Mesenchymal stem cell (in vitro differentiated cells and primary cell): ENCODE results near the gene THOC6.

Experiments used
- DNase-seq: peaks from one replicate; pipeline ENCODE4 v3.0.0-alpha.2; 2013
- H2AFZ ChIP-seq: one replicate; pipeline ENCODE4 v1.6.1; 2013; ENCODE audit warnings: low read depth, mild to moderate bottlenecking, control low read depth, inconsistent platforms, low read length, moderate library complexity
- H2AK5ac ChIP-seq: 2 replicates; pipeline ENCODE4 v1.6.1; 2013; ENCODE audit warnings: low read length, moderate library complexity, mild to moderate bottlenecking, inconsistent platforms; ENCODE audit not compliant: severe bottlenecking
- H2BK120ac ChIP-seq: one replicate; pipeline ENCODE4 v1.6.1; 2013; ENCODE audit warnings: low read depth, mild to moderate bottlenecking, inconsistent platforms, low read length, moderate library complexity
- H2BK12ac ChIP-seq, 2 experiments: one replicate each; pipeline ENCODE4 v1.6.1; 2013; ENCODE audit warnings: inconsistent platforms in 2 of 2, low read length in 2 of 2, mild to moderate bottlenecking in 2 of 2, moderate library complexity in 2 of 2, control low read depth in 1 of 2
- H2BK15ac ChIP-seq: one replicate; pipeline ENCODE4 v1.6.1; 2013; ENCODE audit warnings: mild to moderate bottlenecking, low read depth, inconsistent platforms; ENCODE audit not compliant: poor library complexity, severe bottlenecking
- H2BK5ac ChIP-seq: 2 replicates; pipeline ENCODE4 v1.6.1; 2013; ENCODE audit warnings: low read depth, mild to moderate bottlenecking, low read length, control low read depth, inconsistent platforms; ENCODE audit not compliant: poor library complexity, severe bottlenecking
- H3K14ac ChIP-seq, 2 experiments: one replicate each; pipeline ENCODE4 v1.6.1; 2013; ENCODE audit warnings: inconsistent platforms in 2 of 2, low read length in 2 of 2, control low read depth in 1 of 2, mild to moderate bottlenecking in 1 of 2, moderate library complexity in 1 of 2
- H3K18ac ChIP-seq, 2 experiments: one replicate each; pipeline ENCODE4 v1.6.1; 2013; ENCODE audit warnings: inconsistent platforms in 2 of 2, low read length in 2 of 2, control low read depth in 1 of 2, low read depth in 1 of 2, mild to moderate bottlenecking in 1 of 2
- H3K23ac ChIP-seq, 2 experiments: one replicate each; pipeline ENCODE4 v1.6.1; 2013; ENCODE audit warnings: inconsistent platforms in 2 of 2, low read length in 2 of 2, mild to moderate bottlenecking in 2 of 2, moderate library complexity in 2 of 2, control low read depth in 1 of 2
- H3K27ac ChIP-seq: 2 replicates; pipeline ENCODE4 v1.5.1; 2013; ENCODE audit warnings: mild to moderate bottlenecking, moderate library complexity, low read length, control low read depth, inconsistent platforms; ENCODE audit not compliant: poor library complexity, severe bottlenecking
- H3K27me3 ChIP-seq, 2 experiments: 2 replicates each; pipeline versions ENCODE4 v1.6.1 to v1.7.0; 2013; ENCODE audit warnings: low read length in 2 of 2, mild to moderate bottlenecking in 2 of 2, moderate library complexity in 2 of 2, control low read depth in 1 of 2, inconsistent platforms in 1 of 2; ENCODE audit not compliant: control insufficient read depth in 1 of 2, insufficient read depth in 1 of 2
- H3K36me3 ChIP-seq, 2 experiments: 2 replicates each; pipeline versions ENCODE4 v1.6.1 to v1.7.0; 2013; ENCODE audit warnings: low read length in 2 of 2, control low read depth in 1 of 2, inconsistent platforms in 1 of 2, low read depth in 1 of 2, mild to moderate bottlenecking in 1 of 2; ENCODE audit not compliant: insufficient read depth in 2 of 2, control insufficient read depth in 1 of 2
- H3K4ac ChIP-seq, 2 experiments: one replicate each; pipeline ENCODE4 v1.6.1; 2013; ENCODE audit warnings: inconsistent platforms in 2 of 2, low read length in 2 of 2, mild to moderate bottlenecking in 2 of 2, moderate library complexity in 2 of 2, control low read depth in 1 of 2, low read depth in 1 of 2
- H3K4me1 ChIP-seq: 2 replicates; pipeline ENCODE4 v1.6.1; 2013; ENCODE audit warnings: low read depth, low read length, control low read depth; ENCODE audit not compliant: control insufficient read depth, insufficient read depth
- H3K4me2 ChIP-seq: 2 replicates; pipeline ENCODE4 v1.6.1; 2013; ENCODE audit warnings: low read length, mild to moderate bottlenecking, inconsistent platforms; ENCODE audit not compliant: poor library complexity, severe bottlenecking
- H3K4me3 ChIP-seq, 2 experiments: 2 replicates each; pipeline versions ENCODE4 v1.5.1 to v1.7.0; 2013; ENCODE audit warnings: low read length in 2 of 2, mild to moderate bottlenecking in 2 of 2, control low read depth in 1 of 2, low read depth in 1 of 2; ENCODE audit not compliant: insufficient read depth in 1 of 2
- H3K79me1 ChIP-seq: replicated peaks from 2 replicates; pipeline ENCODE4 v1.6.1; 2013; ENCODE audit warnings: mild to moderate bottlenecking, control low read depth, low read length, inconsistent platforms; ENCODE audit not compliant: poor library complexity, severe bottlenecking
- H3K9ac ChIP-seq: 2 replicates; pipeline ENCODE4 v1.7.0; 2013; ENCODE audit warnings: mild to moderate bottlenecking, low read length, moderate library complexity
- H3K9me3 ChIP-seq: 2 replicates; pipeline ENCODE4 v1.7.0; 2013; ENCODE audit warnings: mild to moderate bottlenecking, low read length; ENCODE audit not compliant: control insufficient read depth
- H4K8ac ChIP-seq: one replicate; pipeline ENCODE4 v1.6.1; 2013; ENCODE audit warnings: inconsistent platforms, mild to moderate bottlenecking, low read length, moderate library complexity
- H4K91ac ChIP-seq: one replicate; pipeline ENCODE4 v1.6.1; 2013; ENCODE audit warnings: mild to moderate bottlenecking, low read length, inconsistent platforms
- WGBS: methylation state at CpG from one replicate; pipeline ENCODE4 v1.1.7; 2013; ENCODE audit warnings: mixed read lengths; 5-methylcytosine and 5-hydroxymethylcytosine counted together

Gene THOC6

GRCh38 chr16:3042376-3042775 is 18.5 kb downstream of the THOC6 start:
- Histone ChIP-seq H3K79me1 (no peaks in the 10 kb centered on the region), H3K4me3 (no peak overlapping the region), H3K4me1 (peaks cover 16% of the 10 kb centered on the region), H4K8ac (no peak overlapping the region), H2AK5ac (no peak overlapping the region), H4K91ac (no peak overlapping the region), H3K23ac (no peak overlapping the region), H3K27me3 (peaks cover 62 to 69% of the 10 kb centered on the region in 2 experiments), H2BK120ac (no peak overlapping the region), H3K9me3 (no peaks in the 10 kb centered on the region), H3K14ac (no peak overlapping the region), H3K36me3 (no peaks in the 10 kb centered on the region), H3K4me2 (no peak overlapping the region), H3K9ac (no peak overlapping the region), H3K4ac (no peak overlapping the region), H3K18ac (no peak overlapping the region), H2BK12ac (no peak overlapping the region), H3K27ac (no peak overlapping the region), H2BK15ac (no peak overlapping the region), H2BK5ac (no peak overlapping the region), H2AFZ (no peak overlapping the region)
- no peak for DNase-seq
- WGBS, result 83% methylated on average over 1 of the region's 3 CpGs

- no peak overlapping the region for H2BK5ac ChIP-seq
- 89% methylated on average over 4 of the region's 6 CpGs for WGBS
- no peak for DNase-seq
- H3K4me1 ChIP-seq, result peaks cover 16% of the 10 kb centered on the region
- H3K14ac ChIP-seq, result no peak overlapping the region
- H4K91ac ChIP-seq, result no peak overlapping the region
- no peaks in the 10 kb centered on the region for H3K36me3 ChIP-seq
- peaks cover 69% of the 10 kb centered on the region in 2 experiments for H3K27me3 ChIP-seq
- no peaks in the 10 kb centered on the region for H3K9me3 ChIP-seq
- no peak overlapping the region for H3K4me3 ChIP-seq
- no peak overlapping the region for H2AFZ ChIP-seq
- H2BK15ac ChIP-seq, result no peak overlapping the region
- no peak overlapping the region for H2BK120ac ChIP-seq
- no peak overlapping the region for H3K4ac ChIP-seq
- H2AK5ac ChIP-seq, result no peak overlapping the region
- no peak overlapping the region for H3K27ac ChIP-seq
- H3K23ac ChIP-seq, result no peak overlapping the region
- no peak overlapping the region for H2BK12ac ChIP-seq
- H3K79me1 ChIP-seq, result no peaks in the 10 kb centered on the region
- no peak overlapping the region for H3K18ac ChIP-seq
- H4K8ac ChIP-seq, result no peak overlapping the region
- H3K9ac ChIP-seq, result no peak overlapping the region
- H3K4me2 ChIP-seq, result no peak overlapping the region
Measured at GRCh38 chr16:3044708-3045107, 20.9 kb downstream of the THOC6 start.

- H2BK15ac ChIP-seq, result no peak within 1 kb of the TSS
- H4K8ac ChIP-seq, result no peak within 1 kb of the TSS
- peak within 1 kb of the TSS in 1 of 2 experiments; percentile 93 for H3K23ac ChIP-seq
- no peak within 1 kb of the TSS for H3K18ac ChIP-seq
- H2BK120ac ChIP-seq, result no peak within 1 kb of the TSS
- no peak within 1 kb of the TSS for H2AK5ac ChIP-seq
- no peak for DNase-seq
- H3K27ac ChIP-seq, result no peak within 1 kb of the TSS
- peaks cover 16% of the 10 kb centered on the region for H3K4me1 ChIP-seq
- peak within 1 kb of the TSS; percentile 77 for H2AFZ ChIP-seq
- H3K4me3 ChIP-seq, result peak within 1 kb of the TSS; percentile 52 to 72
- no peaks in the 10 kb centered on the region for H3K79me1 ChIP-seq
- no peak within 1 kb of the TSS for H3K4ac ChIP-seq
- H3K36me3 ChIP-seq, result no peaks in the 10 kb centered on the region
- H3K27me3 ChIP-seq, result peaks cover 74 to 78% of the 10 kb centered on the region in 2 experiments
- no peak within 1 kb of the TSS for H2BK12ac ChIP-seq
- WGBS, result under 1% methylated on average over 57 of the region's 86 CpGs
- H4K91ac ChIP-seq, result no peak within 1 kb of the TSS
- H2BK5ac ChIP-seq, result no peak within 1 kb of the TSS
- no peaks in the 10 kb centered on the region for H3K9me3 ChIP-seq
- H3K14ac ChIP-seq, result no peak within 1 kb of the TSS
- peak within 1 kb of the TSS; percentile 94 for H3K4me2 ChIP-seq
- H3K9ac ChIP-seq, result no peak within 1 kb of the TSS
Measured at GRCh38 chr16:3045758-3046640, 22.2 kb downstream of the THOC6 start, which contains the start of gene MMP25. MMP25 (plus strand) TSS chr16:3046561; CDS start chr16:3046918, 357 bp downstream.

GRCh38 chr16:3046641-3047386 is 23.0 kb downstream of the THOC6 start:
- no peak overlapping the region for H3K4ac ChIP-seq
- WGBS, result 2% methylated on average over 47 of the region's 54 CpGs
- no peak overlapping the region for H3K27ac ChIP-seq
- H3K27me3 ChIP-seq, result peaks cover 80 to 82% of the 10 kb centered on the region in 2 experiments
- H3K4me2 ChIP-seq, result peak overlapping the region; percentile 94
- H3K36me3 ChIP-seq, result no peaks in the 10 kb centered on the region
- no peak for DNase-seq
- no peak overlapping the region for H3K18ac ChIP-seq
- no peak overlapping the region for H4K91ac ChIP-seq
- no peaks in the 10 kb centered on the region for H3K9me3 ChIP-seq
- H2BK120ac ChIP-seq, result no peak overlapping the region
- no peak overlapping the region for H4K8ac ChIP-seq
- H2BK12ac ChIP-seq, result no peak overlapping the region
- H2AK5ac ChIP-seq, result no peak overlapping the region
- peaks cover 16% of the 10 kb centered on the region for H3K4me1 ChIP-seq
- no peak overlapping the region for H2BK15ac ChIP-seq
- peak overlapping the region in 1 of 2 experiments; percentile 52 for H3K4me3 ChIP-seq
- no peak overlapping the region for H2BK5ac ChIP-seq
- no peak overlapping the region for H3K9ac ChIP-seq
- H3K14ac ChIP-seq, result no peak overlapping the region
- H3K23ac ChIP-seq, result no peak overlapping the region
- no peak overlapping the region for H2AFZ ChIP-seq
- H3K79me1 ChIP-seq, result no peaks in the 10 kb centered on the region
